ENCODE data around the gene PRM2.

- TF ChIP-seq CTCF (conservative IDR thresholded peaks at IDR 0.05), result no peak
- no peak for TF ChIP-seq ZFX (IDR thresholded peaks at IDR 0.05)
Measured at GRCh38 chr16:11321662-11322061, 45.4 kb upstream of the PRM2 start.
